Psoas muscle (tissue), 8 donors: ENCODE measurements around the gene TTLL11. TPM values are rescaled to one million over a fixed set of nuclear protein-coding genes. Genes with fewer than 3 reads are reported as not detected.

Experiments used
- ATAC-seq, 4 donors: fragments of 200-7000 bp; cut with Tn5 transposase; one replicate each; pipeline ENCODE4 v1.9.1; 2020; ENCODE audit warnings: moderate library complexity in 3 of 4, mild to moderate bottlenecking in 2 of 4
- DNase-seq, 2 donors: peaks; one replicate each; pipeline ENCODE4 v3.0.0-alpha.2; 2020
- H3K27ac ChIP-seq: fragments of 200-600 bp; one replicate; pipeline ENCODE4 v1.8.0; 2022
- H3K27me3 ChIP-seq, 3 donors: fragments of 200-600 bp in 1 of 3; one replicate each; pipeline versions ENCODE4 v1.6.1 to v1.8.0; 2013 to 2022; ENCODE audit warnings: low read length in 2 of 3, mild to moderate bottlenecking in 2 of 3, moderate library complexity in 1 of 3; ENCODE audit not compliant: insufficient read depth in 3 of 3
- H3K36me3 ChIP-seq, 2 donors: fragments of 200-600 bp in 1 of 2; one replicate each; pipeline versions ENCODE4 v1.6.1 to v1.8.0; 2013 to 2022; ENCODE audit warnings: low read depth in 1 of 2, mild to moderate bottlenecking in 1 of 2, moderate library complexity in 1 of 2; ENCODE audit not compliant: insufficient read depth in 1 of 2
- H3K4me1 ChIP-seq: fragments of 200-600 bp; one replicate; pipeline ENCODE4 v1.8.0; 2022
- H3K4me3 ChIP-seq: fragments of 200-600 bp; one replicate; pipeline ENCODE4 v1.8.0; 2022; ENCODE audit warnings: mild to moderate bottlenecking
- H3K9me3 ChIP-seq: fragments of 200-600 bp; one replicate; pipeline ENCODE4 v1.8.0; 2022
- WGBS, 3 donors: extraction: QIAGEN DNeasy Blood & Tissue Kit; methylation state at CpG; one replicate each; pipeline versions ENCODE4 v1.1.6 to v1.1.7; 2013; 5-methylcytosine and 5-hydroxymethylcytosine counted together
- intact Hi-C, 2 donors: fragments of 100-400 bp; cut with DNase I; formaldehyde crosslinking; loops; one replicate each; pipeline versions ENCODE4 v1.11.0 to v1.14.2; 2022
- polyA plus RNA-seq, 3 donors: library from polyadenylated mRNA; stranded (reverse); fragments of 200-250 nt; gene quantifications; one replicate each; pipeline ENCODE4 v1.2.3, GENCODE V29; 2013
- total RNA-seq, 4 donors: library from RNA; stranded (reverse); fragmentation: NEBNext Ultra II Directional in 2 of 4; extraction: Animal tissue kit (Norgen Biotek cat#: 25700) in 2 of 4; gene quantifications; one replicate each; pipeline versions ENCODE4 v1.2.1 to v1.2.4, GENCODE V29; 2021 to 2023
- TF ChIP-seq, protein P1 (sequence below): fragments of 200-600 bp; IDR thresholded peaks from one replicate; pipeline ENCODE4 v1.8.0; 2022; ENCODE audit warnings: antibody characterized with exemption
- donor health status: healthy with polysubstance abuse.
- donor health status: DM: no; HTN: no; CAD: no; lungs with moderate emphysema.
- donor health status: Bipolar disorder and iron deficiency.
- donor health status: healthy.
- donor health status: DM: yes; HTN: yes; CAD: no.
- donor health status: DM: no; HTN: no; CAD: no.
- donor health status: DM: no; HTN: no; CAD: no.
- donor health status: DM: yes; HTN: yes; CAD: no.

TTLL11 gene
- total and polyA plus RNA-seq, 7 donors = 15.1 to 56.4 (median 19.3) TPM

DNA sequence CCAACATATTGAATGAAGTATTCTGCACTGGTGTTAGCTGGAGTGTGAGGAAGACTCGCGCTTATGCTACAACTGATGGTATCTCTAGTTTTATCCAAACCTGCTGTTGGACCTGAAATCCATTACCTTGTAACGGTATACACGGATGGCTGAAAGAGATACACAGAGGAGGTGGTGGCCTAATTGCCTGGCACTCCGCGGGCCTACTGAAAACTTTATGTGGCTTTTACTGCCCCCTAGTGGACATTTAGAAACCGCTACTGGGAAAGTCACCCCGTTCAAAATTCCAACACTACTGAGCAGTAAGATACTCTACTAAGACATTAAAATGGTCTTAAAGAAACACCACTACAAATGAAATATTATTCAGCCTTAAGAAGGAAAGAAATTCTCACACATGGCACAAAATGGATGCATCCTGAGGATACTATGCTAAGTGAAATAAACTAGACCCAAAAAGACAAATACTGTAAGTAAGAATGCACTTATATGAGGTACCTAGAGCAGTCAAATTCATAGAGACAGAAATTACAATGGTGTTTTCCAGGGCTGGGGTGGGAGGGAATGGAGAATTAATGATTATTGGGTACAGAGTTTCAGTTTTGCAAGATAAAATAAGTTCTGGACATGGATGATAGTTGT, 100.4 kb downstream of the TTLL11 start:
- TF ChIP-seq, protein P1, sequence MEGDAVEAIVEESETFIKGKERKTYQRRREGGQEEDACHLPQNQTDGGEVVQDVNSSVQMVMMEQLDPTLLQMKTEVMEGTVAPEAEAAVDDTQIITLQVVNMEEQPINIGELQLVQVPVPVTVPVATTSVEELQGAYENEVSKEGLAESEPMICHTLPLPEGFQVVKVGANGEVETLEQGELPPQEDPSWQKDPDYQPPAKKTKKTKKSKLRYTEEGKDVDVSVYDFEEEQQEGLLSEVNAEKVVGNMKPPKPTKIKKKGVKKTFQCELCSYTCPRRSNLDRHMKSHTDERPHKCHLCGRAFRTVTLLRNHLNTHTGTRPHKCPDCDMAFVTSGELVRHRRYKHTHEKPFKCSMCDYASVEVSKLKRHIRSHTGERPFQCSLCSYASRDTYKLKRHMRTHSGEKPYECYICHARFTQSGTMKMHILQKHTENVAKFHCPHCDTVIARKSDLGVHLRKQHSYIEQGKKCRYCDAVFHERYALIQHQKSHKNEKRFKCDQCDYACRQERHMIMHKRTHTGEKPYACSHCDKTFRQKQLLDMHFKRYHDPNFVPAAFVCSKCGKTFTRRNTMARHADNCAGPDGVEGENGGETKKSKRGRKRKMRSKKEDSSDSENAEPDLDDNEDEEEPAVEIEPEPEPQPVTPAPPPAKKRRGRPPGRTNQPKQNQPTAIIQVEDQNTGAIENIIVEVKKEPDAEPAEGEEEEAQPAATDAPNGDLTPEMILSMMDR = peak; percentile 85
- ATAC-seq (peak; percentile 75 to 91 (median 81)), DNase-seq (peak; percentile 43 to 79)
- Histone ChIP-seq H3K4me1 (peaks cover 43% of the 10 kb centered on the region), H3K36me3 (peaks cover 2 to 12% of the 10 kb centered on the region in 2 donors), H3K9me3 (no peaks in the 10 kb centered on the region), H3K4me3 (no peak overlapping the region), H3K27ac (no peak overlapping the region), H3K27me3 (no peaks in the 10 kb centered on the region)
- intact Hi-C loops = loop anchor here (1.0 to 10.0 kb wide), 7 partner anchors 128 to 446 kb away; no protein-coding TSS in a partner anchor
- 13 to 14% (median 13%) methylated on average over 8 of the region's 8 CpGs for WGBS, 3 donors

DNA sequence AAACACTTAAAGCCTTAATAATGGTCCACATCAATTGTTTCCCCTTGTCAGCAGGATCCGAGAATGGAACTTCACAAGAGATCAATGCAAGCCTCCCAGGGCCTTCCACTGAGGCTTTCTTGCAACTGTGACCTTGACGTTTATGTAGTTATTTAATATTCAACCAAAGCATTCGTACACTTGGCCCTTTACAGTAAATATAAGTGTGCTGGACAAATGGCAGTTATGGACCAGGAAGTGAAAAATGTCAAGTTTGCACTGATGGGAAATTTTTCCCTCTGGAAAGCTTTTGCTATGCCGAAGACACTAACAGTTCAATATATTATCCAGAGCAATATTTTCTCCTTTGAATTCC, 101.8 kb downstream of the TTLL11 start:
- H3K4me1 ChIP-seq = peaks cover 52% of the 10 kb centered on the region
- TF ChIP-seq, protein P1 = no peak
- no peak for ATAC-seq
- peaks cover 2 to 12% of the 10 kb centered on the region in 2 donors for H3K36me3 ChIP-seq
- intact Hi-C loops = loop anchor here (5.0 to 10.0 kb wide), 5 partner anchors 126 to 444 kb away; no protein-coding TSS in a partner anchor
- WGBS, 3 donors = 68 to 74% (median 73%) methylated on average over 4 of the region's 4 CpGs
- DNase-seq = no peak
- no peaks in the 10 kb centered on the region for H3K9me3 ChIP-seq
- no peak overlapping the region for H3K4me3 ChIP-seq
- H3K27me3 ChIP-seq = no peaks in the 10 kb centered on the region
- H3K27ac ChIP-seq = no peak overlapping the region

DNA sequence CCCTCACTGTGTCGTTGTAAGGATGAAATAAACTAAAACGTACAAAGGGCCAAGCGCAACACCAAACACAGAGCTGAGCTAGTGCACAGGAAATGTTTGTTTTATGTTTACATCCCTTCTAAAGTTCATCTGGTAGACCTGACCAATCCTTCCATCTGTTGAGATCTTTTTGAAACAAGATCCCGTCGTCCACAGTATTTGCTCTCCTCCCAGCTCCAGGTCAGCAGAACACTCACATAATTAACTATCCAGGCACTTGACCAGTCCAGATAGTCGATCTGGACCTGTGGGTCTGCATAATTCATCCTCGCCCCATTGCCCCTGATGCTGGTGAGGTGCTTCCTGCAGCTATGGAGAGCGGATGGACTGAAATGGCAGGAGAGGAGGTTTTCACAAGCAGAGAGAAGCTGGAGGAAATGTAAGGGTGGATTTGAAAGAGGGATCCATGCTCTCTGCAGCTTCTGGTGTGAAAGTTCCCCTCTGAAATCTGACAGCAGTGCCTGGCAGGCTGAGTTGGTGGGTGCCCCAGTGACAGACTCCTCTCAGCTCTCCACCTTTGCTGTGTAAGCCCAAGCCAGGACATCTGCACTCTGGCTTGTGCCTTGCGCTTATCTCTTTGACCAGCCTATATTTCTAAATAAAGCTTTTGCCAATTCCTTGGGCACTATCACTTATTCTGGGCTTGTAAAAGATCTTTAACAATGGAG, 102.4 kb downstream of the TTLL11 start:
- no peak for DNase-seq
- TF ChIP-seq, protein P1 = no peak
- WGBS, 3 donors = 63 to 71% (median 68%) methylated on average over 9 of the region's 9 CpGs
- Histone ChIP-seq H3K36me3 (peaks cover 2 to 12% of the 10 kb centered on the region in 2 donors), H3K4me3 (no peak overlapping the region), H3K27ac (peak overlapping the region; percentile 9), H3K27me3 (no peaks in the 10 kb centered on the region), H3K4me1 (peaks cover 57% of the 10 kb centered on the region), H3K9me3 (no peaks in the 10 kb centered on the region)
- ATAC-seq = no peak
- intact Hi-C loops = loop anchor here (5.0 to 10.0 kb wide), 5 partner anchors 126 to 443 kb away; no protein-coding TSS in a partner anchor

DNA sequence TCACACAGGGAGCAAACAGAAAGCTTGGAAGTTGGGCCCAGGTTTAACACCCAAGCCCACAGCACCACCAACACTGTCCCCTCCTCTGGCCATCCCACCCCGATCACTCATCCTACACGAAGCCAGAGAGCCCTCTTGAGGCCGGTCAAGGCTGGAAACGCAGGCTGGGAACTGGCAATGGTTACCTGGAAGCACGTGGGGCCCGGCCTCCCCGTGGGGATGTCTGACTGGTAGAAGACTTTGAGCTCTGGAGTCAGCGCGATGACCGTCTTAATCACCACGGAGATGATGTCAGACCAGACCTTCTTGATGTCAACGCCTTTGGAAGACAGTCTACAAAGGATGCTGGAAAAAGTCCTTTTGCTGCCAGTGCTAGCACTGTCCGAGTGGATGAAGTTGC, 104.1 kb downstream of the TTLL11 start:
- Histone ChIP-seq H3K9me3 (no peaks in the 10 kb centered on the region), H3K4me1 (peaks cover 73% of the 10 kb centered on the region), H3K4me3 (no peak overlapping the region), H3K36me3 (peaks cover 2 to 12% of the 10 kb centered on the region in 2 donors), H3K27ac (peak overlapping the region; percentile 41), H3K27me3 (no peaks in the 10 kb centered on the region)
- intact Hi-C loops = loop anchor here in 1 of 2 donors (1.0 to 5.0 kb wide), 2 partner anchors 247 to 441 kb away; no protein-coding TSS in a partner anchor
- no peak for ATAC-seq
- TF ChIP-seq, protein P1 = no peak
- no peak for DNase-seq
- 64 to 73% (median 70%) methylated on average over 13 of the region's 13 CpGs for WGBS, 3 donors
